GM18526 (cell line): ENCODE measurements around the gene CEP170B.

Source experiments
- POLR2A ChIP-seq: IDR thresholded peaks from 3 replicates; pipeline ENCODE4 v1.6.1; 2011; ENCODE audit not compliant: insufficient read length; ENCODE audit errors: extremely low read depth

CEP170B gene

DNA sequence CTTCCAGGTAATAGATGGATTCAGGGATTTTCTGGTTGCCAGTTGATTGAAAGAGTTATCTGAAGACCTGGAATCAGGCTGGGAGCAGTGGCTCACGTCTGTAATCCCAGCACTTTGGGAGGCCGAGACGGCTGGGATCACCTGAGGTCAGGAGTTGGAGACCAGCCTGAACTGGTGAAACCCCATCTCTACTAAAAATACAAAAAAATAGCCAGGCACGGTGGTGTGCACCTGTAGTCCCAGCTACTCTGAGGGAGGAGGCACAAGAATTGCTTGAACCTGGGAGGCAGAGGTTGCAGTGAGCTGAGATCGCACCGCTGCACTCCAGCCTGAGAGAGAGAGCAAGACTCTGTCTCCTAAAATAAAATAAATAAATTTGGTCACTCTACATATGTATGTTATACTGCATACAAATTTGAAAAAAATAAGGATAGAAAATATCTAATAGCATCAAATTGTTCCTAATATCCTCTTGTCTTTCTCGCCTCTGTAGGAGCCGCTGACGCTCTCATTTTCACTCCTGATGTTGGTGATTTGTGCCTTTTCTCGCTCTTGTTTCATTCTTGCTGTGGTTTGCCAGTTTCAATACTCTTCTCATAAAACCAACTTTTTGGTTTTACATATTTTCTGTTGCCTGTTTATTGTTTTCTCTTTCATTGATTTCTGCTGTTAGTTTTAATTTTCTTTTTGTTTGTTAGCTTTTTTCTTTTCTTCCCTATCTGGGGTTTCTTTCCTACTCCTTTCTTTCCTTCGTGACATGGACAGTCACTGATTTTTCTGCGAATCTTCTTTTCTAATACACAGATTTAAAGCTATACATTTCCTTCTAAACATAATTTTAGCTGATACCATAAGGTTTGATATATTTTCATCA, 35.8 kb downstream of the CEP170B start:
- TF ChIP-seq POLR2A = no peak

DNA sequence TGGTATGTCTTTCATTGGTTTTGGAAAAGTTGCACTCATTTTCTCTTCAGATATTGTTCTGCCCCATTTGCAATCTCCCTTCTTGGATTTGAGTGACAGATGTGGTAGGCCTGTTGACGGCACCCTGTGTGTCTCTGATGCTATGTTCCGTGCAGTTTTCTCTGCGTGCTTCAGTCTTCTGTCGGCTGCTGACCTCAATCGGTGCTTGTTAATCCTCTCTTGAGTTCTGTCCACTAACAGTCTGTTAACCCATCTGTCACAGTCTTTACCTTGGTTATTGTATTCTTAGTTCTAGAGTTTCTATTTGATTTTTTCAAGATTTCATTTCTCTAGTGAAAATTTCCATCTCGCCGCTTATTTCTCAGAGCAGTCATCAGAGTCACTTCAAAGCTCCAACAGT, 38.9 kb downstream of the CEP170B start:
- no peak for TF ChIP-seq POLR2A

DNA sequence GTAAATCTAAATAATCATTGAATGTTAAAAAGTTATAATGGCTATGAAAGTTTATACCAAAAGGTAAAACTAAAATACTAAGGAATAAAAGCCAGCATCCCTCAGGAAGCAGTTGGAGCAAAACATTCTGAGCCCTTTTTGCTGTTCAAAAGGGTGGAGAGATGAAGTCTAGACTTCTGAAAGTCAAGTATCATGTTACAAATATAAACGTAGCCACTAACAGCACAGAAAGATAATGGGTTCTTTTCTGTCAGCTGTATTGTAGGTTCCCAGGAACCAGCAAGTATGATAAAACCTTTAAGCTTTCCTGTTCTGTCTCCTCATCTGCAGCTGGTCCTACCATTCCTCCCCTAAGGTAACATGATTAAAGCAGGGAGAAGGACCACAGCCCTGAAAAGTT, 43.2 kb downstream of the CEP170B start:
- TF ChIP-seq POLR2A = no peak

DNA sequence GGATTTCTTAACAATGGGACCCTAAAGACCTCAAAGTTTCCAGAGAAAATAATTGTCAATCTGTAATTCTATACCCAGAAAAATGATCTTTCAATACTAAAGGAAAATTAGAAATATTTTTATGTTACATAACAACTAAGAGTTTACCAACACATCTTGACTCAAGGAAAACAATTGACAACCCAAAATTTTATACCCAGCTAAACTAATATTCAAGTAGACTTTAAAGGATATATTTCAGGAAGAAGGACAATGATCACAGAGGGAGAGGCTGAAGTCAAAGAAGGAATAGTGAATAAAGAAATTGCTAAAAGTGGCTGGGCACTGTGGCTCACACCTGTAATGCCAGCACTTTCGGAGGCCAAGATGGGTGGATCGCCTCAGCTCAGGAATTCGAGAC, 47.0 kb downstream of the CEP170B start:
- no peak for TF ChIP-seq POLR2A

DNA sequence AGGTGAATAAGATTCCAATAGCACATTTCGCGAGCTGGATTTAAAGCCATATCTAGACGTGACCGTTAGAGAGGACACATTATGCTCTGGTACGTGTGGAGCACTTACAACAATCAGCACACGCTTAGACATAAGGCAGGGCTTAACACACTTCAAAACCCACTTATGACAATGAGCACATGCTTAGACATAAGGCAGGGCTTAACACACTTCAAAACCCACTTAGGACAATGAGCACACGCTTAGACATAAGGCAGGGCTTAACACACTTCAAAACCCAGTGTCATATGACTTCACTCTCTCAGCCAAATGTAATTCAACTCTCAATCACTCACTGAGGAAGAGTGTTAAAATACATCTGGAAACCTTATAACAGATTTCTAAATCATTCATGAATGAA, 48.4 kb downstream of the CEP170B start:
- no peak for TF ChIP-seq POLR2A

DNA sequence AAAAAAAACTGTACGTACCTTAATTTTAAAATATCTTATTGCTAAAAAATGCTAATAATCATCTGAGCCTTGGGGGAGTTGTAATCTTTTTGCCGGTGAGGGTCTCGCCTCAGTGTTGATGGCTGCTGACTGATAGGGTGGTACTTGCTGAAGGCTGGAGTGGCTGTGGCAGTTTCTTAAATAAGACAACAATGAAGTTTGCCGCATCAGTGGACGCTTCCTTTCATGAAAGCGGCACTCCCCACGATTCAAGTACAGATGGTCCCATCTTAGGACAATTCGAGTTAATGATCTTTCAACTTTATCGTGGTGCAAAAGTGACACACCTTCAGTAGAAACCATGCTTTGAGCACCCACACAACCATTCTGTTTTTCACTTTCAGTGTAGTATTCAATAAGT, 52.0 kb downstream of the CEP170B start:
- no peak for TF ChIP-seq POLR2A

DNA sequence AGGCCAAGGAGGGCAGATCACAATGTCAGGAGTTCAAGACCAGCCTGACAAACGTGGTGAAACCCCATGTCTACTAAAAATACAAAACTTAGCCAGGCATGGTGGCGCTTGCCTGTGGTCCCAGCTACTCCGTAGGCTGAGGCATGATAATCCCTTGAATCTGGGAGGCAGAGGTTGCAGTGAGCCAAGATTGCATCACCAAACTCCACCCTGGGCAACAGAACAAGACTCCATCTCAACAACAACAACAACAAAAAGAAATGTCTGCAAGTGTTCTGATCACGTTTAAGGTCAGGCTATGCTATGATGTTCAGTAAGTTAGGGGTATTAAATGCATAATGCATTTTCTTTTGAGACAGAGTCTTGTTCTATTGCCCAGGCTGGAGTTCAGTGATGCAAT, 52.9 kb downstream of the CEP170B start:
- no peak for TF ChIP-seq POLR2A

DNA sequence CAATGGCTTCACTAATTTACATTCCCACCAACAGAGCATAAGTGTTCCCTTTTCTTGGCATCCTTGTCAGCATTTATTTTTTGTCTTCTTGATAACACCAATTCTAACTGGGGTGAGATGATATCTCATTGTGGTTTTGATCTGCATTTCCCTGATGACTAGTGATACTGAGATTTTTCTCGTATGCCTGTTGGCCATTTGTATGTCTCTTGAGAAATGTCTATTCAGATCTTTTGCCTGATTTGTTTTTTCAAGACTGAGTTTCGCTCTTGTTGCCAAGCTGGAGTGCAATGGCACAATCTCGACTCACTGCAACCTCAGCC, 54.9 kb downstream of the CEP170B start:
- TF ChIP-seq POLR2A = no peak

DNA sequence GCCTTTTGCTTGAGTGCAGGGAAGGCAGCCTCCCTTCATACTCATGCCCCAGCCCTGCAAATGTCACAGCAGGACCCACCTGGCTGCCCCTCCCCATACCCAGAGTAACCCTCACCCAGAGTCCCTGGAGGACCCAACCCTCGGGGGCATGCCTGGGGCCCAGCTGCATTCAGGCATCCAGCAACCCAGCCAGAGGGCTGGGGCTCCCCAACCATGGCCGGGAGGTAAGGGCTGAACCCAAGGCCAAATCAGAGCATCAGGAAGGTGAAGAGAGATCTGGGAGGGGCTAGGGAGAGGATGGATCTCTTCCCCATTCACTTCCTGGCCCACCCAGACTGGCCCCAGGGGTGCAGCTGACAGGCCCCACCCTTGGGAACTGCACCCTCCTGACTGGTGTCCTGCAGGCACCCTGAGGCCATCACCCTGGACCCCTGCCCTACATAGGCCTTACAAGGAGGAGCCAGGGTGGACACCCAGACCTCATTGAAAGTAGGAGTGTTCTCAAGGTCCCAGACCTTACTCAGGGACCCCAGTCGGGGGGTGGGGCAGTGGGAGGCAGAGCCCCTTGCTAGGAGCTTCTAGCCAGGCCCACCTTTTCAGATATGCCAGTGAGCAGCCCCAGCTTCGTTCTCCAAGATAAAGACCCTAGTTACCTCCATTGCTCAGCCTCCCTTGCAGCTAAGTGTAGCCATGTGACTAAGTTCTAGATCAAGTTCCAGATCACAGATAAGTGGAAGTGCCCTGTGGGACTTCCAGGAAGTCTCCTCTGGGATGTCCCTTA, 58.8 kb downstream of the CEP170B start:
- TF ChIP-seq POLR2A = no peak

DNA sequence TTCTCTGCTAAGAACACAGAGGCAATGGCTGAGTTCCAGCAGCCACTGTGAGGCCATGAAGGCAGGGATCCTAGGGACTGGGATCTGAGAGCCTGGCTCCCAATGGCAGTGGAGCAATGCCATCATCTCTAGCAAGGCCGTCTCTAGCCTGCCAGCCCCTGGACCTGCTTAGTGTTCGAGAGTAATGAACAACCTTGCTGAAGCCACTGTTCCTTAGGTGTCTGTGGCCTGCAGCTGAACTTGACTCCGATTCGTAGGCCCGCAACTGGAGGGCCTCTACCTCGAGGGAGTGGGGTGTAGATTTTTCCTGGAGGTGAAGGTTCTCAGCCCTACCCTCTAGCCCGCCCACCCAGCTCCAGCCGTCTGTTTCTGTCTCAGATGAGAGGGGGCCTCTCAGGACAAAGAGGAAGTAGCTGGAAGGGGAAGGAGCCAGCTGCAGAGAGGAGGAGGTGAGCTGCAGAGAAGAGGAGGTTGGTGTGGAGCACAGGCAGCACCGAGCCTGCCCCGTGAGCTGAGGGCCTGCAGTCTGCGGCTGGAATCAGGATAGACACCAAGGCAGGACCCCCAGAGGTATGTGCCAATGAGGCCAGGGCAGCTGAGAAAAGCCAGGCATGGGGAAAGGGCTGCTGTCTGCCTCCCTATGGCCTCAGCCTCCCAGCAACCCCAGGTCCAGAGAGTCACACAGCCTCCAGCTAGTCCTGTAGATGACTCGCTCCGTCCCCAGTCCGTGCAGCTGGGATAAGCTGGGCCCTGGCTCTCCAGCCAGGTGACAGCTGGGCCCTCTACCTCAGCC, 59.5 kb downstream of the CEP170B start, which contains the start of gene PLD4:
PLD4 (plus strand) TSS at position 459 of the 793 bp plus-strand sequence. CDS start 2,262 bp downstream, outside the sequence.
- peak; percentile 24 for TF ChIP-seq POLR2A

DNA sequence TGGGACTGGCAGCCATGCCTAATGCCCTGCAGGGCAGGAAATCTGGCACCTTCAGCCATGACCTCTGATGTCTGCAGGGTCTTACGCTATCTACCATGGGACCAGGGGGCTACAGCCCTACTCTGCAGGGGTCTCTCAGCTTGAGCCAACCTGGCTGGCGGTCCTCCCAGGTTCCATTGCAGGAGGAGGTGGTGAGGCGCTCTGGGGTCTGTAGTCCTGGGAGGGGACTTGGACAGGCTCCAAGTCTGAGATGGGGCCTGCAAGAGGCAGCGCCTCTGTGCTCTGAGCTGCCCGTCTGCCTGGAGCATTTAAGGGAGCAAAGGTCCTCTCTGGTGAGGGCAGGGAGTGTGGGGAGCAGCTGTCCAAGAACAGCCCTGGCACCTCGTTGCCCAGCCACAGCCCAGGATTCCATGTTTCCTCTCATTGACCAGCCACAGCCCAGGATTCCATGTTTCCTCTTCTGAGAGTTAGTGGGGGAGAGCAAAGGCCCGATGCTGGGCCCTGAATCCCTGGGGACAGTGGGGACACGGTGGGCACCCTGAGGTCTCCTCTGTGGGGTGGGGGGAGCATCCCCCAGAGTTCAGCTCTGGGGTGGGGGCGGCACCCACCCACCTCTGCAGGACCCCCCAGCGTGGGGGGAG, 60.3 kb downstream of the CEP170B start:
- no peak for TF ChIP-seq POLR2A

DNA sequence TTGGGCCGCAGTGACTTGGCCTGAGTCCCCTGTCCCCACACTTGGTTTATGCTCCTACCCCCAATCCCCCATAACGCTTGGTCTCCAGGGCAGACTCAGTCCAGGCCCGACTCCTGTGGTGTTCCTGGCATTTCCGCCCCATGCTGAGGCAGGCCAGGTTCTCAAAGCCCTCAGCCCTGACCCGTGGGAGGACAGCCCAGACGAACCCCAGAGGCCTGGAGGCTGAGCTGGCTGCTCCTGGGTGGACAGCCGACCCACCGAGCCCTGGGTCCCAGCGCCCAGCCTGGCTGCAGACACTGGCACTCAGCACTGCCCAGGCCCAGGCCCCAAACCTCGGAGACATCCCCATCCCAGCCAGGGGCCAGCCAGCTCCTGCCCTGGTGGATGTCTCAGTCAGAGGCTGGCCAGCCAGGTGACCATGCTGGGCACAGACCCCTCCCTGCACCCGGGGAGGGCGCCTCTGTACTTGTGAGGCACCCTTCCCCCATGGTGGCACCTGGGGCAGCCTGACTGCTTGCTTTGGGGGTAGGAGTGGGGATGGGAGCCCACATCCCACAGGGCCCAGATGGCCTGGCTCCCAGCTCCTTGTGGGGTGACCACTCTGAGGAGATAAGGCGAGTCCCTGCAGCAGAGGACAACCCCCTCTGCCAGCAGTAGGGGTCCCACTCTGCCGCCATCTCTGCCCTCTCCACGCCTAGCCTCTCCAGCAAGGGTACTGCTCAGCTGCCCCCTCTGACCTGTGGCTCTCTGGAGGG, 61.0 kb downstream of the CEP170B start:
- no peak for TF ChIP-seq POLR2A

DNA sequence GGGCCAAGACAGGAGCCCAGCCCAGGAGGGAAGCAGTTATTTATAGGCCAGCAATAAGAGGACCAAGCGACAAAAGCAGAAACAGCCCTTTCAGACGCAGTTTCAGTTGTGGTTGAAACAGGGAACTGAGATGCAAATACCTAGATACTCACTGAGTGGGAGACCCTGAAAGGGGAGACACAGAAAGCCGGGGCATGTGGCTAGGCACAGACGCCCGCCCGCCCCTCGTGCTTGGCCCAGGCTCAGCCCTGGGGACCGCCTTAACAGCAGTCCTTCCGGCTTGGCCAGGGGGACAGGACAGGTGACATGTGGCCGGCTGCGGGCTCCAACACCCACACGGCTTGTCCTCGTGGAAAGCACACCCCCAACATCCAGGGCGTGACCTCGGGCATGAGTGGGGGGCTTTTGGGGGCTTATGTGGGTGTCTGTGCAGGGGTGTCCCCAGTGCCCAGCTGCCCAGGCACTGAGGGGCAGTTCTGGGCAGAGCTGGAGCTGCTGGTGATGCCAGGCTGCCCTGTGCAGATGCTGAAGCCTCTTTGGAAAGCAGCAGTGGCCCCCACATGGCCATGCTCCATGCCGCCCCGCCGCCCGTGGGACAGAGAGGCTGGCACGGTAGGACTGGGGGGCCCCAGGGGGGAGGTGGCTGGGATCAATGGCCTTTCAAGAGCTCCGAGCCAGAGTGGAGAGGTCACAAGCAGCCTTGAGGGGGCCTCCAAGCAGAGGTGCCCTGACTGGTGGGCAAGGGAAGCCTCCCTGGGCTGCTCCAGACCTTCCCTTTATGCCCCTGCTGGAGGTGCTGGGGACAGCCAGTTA, 61.8 kb downstream of the CEP170B start:
- TF ChIP-seq POLR2A = no peak

DNA sequence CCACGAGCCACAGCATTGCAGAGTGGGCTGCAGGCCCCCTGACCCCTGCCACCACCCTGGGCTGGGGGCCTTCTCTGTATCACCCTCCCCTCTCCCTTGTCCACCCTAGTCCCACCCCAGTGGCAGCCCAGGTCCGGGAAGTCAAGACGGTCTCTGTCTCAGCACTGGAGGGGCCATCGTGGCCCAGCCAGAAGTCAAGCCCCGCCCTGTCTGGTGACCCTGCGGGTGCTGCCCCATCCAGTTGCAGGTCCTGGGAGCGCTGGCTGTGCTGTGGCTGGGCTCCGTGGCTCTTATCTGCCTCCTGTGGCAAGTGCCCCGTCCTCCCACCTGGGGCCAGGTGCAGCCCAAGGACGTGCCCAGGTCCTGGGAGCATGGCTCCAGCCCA, 62.4 kb downstream of the CEP170B start:
- TF ChIP-seq POLR2A = no peak

DNA sequence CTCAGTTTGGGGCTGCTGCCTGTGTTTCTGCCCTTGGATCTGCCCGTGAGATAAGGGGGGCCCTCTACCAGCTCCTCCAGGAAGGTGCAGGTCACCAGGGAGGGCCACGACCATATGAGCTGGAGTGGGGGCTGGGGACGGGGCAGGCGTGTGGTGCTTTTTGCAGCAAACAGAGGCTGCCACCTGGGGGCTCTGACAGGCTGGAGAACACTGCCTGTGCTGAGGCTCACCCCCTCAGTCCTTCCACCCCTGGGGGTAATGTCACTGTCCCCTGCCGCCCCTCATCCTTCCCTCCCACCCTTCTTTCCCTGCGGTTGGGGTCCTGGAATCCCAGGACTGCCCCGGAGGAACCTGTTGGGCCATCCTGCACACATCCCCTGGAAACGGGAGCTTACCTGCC, 62.8 kb downstream of the CEP170B start:
- TF ChIP-seq POLR2A = no peak
